GM18505 (cell line): ENCODE measurements around the gene CD96.
"Not testable (repeated sequence)": the region's sequence is repeated elsewhere in the genome, so short reads cannot be mapped to it uniquely, and the experiment has no call there.

ENCODE experiments used
- ATAC-seq: cut with Tn5 transposase; IDR thresholded peaks from one replicate; pipeline ENCODE4 v1.9.1; 2021; ENCODE audit not compliant: unreplicated experiment
- POLR2A ChIP-seq: IDR thresholded peaks from 4 replicates; pipeline ENCODE4 v1.6.1; 2011; ENCODE audit warnings: borderline replicate concordance; ENCODE audit not compliant: insufficient read depth, insufficient read length; ENCODE audit errors: extremely low read depth

CD96 gene

DNA sequence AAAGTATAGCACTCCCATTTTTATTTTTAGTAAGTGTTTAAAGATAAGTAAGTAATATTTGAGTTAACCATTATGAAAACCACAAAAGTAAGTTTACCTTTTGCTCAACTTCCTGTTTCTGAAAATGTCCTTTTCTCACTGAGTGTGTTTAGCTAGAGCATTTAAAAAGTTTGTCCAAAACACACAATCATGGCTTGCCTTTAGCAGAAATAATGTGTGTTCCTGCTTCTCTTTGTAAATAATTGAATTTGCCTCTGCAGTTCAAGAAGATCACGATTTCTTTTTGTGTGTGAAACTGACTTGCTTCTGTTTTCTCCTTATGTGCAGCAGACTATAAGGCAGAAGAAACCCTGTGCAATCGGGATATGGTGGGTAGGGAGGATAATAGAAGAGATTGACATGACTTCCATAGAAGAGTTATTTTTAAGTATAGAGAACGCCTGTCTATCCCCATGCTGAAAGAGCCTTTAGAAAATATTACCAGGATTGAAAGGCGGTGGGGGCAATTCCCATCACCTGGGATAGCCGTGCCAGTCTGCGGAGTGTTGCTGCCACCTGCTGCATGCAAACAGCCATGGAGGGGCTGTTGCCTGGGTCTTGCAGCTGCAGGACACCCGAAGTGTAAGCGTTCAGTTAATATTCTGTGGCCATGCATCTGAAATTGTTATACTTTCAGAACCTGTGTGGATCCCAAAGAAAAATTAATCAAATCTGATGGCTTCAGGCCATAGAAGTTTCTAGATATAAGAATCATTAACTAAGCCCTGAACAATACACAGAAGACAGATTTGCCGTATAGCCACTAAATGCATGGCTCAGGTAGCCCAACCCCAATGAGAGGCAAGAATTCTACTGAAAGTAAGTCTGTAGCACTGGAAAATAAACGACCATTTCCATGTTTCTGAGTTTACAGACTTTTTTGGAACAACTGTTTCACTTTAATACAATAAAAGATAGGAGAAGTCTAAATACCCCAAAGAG is 2.4 kb upstream of the CD96 start:
- peak; percentile 67 for ATAC-seq
- no peak for TF ChIP-seq POLR2A

DNA sequence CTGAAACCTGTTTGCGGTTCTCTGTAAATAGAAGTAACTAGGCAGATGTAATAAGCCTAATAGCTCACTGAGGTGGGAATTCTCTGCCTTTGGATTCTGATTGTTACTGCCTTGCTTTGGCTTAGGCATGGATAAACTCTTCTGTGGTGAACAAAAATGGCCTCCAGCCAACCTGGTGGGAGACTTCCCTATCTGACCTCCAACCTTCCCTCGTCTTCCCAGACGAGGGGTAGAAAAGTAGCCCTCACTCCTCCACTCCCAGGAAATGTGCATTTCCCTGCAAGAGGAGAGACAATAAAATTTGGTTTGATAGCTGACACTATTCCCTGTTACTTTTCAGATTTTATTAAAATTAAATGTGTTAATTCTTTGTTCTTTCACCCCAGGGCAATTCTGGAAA is 606 bp upstream of the CD96 start:
- ATAC-seq: no peak
- TF ChIP-seq POLR2A: no peak

DNA sequence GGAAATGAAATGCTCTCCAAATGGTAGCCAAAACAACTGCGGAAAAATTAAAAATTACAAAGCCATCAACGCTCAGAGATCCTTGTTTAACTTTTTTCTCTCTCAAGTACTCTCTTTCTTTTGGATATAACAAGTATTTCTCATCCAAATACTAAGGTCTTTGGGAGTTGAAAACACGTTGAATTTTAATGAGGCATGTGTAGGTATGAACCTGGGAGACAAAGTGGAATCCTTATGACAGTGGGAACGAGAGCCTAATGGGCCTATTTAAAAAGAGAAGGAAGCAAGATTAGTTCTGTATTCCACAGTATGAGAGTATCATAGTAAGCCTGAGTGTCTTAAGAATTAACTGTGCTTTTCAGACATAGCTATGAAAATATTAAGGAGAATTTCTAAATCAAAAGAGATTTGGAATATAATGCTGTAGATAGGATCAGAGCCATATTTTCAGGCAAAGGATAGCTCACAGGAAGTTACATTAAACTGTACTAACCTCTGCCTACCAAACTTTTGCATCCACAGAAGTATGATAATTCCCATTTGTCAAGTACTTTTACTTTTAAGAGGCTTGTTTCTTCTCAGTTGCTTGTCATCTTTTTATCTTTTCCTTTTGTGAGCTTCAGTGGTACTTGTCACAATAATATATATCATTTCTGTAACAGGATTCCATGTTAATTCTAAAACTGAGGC is 759 bp downstream of the CD96 start:
- no peak for TF ChIP-seq POLR2A
- ATAC-seq: no peak

GRCh38 chr3:111545349-111545748 is 3.4 kb downstream of the CD96 start:
- no peak for TF ChIP-seq POLR2A
- ATAC-seq: no peak

DNA sequence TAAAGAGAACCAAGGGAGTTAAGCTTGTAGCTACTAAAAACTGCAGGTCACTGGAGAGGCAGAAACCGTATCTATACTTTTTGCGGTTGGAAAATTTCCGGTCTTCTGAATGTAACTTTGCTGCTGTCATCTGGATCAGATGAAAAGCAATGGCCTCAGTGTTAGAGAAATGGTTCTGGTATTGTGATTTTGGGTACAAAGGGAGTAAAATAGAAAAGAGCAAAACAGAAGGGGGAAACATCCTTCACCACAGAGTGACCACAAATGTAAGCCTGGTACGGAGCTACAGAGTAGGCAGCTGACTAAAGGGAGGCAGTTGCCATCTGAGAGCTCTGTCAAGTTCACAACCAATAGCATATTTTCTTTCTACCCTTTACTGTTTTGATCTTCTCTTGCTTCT is 5.6 kb downstream of the CD96 start:
- no peak for TF ChIP-seq POLR2A
- peak; percentile 87 for ATAC-seq

DNA sequence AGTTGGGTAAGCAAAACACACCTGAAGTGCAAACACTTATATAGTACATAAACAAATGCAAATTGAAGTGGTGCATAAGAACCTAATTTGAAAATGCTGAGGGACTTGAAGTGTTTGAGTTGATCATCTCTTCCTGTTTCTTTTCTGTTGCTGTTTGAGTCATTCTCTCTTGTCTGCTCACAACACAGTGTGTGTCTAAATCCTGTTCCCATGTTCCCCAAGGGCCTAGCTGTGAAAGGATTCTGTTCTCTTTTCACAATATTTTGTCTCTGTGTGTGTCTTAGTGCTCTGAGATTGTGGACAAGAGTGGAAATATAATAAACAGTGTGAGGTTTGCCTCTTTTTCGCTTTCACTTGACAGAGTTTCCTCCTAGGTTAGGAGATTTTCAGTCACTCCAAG is 6.1 kb downstream of the CD96 start:
- TF ChIP-seq POLR2A: no peak
- ATAC-seq: peak; percentile 70

- TF ChIP-seq POLR2A: no peak
- no peak for ATAC-seq
Measured at GRCh38 chr3:111548756-111549155, 6.8 kb downstream of the CD96 start.

DNA sequence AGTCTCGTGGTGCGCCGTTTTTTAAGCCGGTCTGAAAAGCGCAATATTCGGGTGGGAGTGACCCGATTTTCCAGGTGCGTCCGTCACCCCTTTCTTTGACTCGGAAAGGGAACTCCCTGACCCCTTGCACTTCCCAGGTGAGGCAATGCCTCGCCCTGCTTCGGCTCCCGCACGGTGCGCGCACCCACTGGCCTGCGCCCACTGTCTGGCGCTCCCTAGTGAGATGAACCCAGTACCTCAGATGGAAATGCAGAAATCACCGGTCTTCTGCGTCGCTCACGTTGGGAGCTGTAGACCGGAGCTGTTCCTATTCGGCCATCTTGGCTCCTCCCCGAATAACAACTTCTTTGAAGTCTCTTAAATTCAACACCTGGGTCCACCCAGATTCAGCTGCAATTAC is 19.9 kb downstream of the CD96 start:
- ATAC-seq: not testable (repeated sequence)

- TF ChIP-seq POLR2A: no peak
- no peak for ATAC-seq
Measured at GRCh38 chr3:111566844-111567243, 24.8 kb downstream of the CD96 start.

DNA sequence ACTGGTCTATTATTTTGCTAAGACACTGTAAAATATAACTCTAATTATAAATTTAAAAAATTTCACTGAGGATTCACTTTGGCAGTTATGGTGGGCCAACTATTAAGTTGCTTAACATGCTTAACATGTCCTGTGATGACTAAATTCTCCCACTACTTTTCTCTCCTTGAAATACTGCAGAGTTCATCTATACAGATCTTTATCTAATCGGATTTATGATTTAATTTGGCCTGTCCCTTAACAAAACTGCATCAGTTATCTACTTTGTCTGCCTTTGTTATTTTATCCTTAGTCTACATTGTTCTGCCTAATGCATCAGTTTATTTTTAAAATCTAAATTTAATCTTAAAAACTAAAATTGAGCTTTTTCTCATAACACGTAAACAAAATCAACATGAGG is 26.4 kb downstream of the CD96 start:
- no peak for TF ChIP-seq POLR2A
- ATAC-seq: no peak

DNA sequence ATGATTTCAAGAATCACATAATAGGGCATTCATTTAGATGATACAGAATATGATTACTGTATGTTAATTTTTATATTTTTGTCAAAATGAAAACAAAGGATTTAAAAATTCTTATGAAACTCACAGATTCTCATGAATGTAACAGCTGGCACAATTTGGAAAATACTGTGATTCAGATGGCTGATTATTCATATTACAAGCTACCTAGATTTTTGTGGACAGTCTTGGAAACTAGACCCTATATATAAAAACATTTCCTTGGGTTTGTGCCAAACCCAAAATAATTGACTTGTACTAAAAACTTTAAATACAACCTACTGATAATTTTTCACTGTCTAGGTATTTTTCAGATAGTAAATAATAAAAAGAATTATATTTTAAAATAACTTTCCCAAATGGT is 26.9 kb downstream of the CD96 start:
- TF ChIP-seq POLR2A: no peak
- no peak for ATAC-seq

DNA sequence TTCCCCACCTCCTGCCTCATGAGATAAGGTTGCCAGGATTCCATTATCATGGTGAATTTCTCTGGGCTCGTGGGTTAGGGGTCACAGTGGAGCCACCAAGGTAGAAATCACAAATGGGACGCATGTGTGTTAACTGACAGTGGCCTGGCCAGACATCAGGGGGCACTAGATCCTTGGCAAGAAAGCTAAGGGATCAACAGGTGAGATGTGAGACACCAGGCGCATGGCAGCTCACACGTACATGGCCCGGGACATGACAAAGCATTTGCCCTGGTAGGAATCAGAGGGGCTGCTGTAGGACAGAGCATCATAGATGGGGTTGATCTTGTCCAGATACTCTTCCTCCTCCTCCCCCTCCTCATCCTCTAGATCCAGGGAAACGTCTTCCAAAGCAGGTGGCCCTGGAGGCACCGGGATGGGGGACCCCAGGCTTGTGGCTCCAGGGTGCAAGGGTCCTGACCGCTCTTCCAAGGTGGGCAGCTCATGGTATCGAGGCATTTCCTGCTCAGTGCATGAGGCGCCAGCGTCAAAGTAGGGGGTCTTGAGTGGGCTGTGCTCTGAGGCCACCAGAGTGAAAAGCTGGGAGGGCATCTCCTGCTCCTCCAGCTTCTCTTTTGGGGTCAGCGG is 28.5 kb downstream of the CD96 start:
- no peak for TF ChIP-seq POLR2A
- no peak for ATAC-seq

- no peak for ATAC-seq
- TF ChIP-seq POLR2A: no peak
Measured at GRCh38 chr3:111571282-111571681, 29.3 kb downstream of the CD96 start.

GRCh38 chr3:111571907-111572460 is 30.0 kb downstream of the CD96 start:
- ATAC-seq: no peak

GRCh38 chr3:111577113-111577512 is 35.1 kb downstream of the CD96 start:
- no peak for TF ChIP-seq POLR2A
- ATAC-seq: no peak

More at GRCh38 chr3:111571907-111572460, 30.0 kb downstream of the CD96 start:
- no peak for TF ChIP-seq POLR2A
